Activated naive CD4-positive, alpha-beta T cell treated with anti-CD3 and anti-CD28 coated beads for 36 hours (primary cell): ENCODE data around the gene METTL27. TPM values are rescaled to one million over a fixed set of nuclear protein-coding genes. Genes with fewer than 3 reads are reported as not detected.

Experiments used
- CTCF ChIA-PET: fragments of 350-600 bp; sonication (Branson Sonifier 250); formaldehyde crosslinking; loops from one replicate; lab custom pipeline; 2021; ENCODE audit warnings: antibody characterized with exemption; lab: Charles Lee
- DNase-seq: peaks from one replicate; pipeline ENCODE4 v3.0.0-alpha.2; 2020
- H3K27ac Mint-ChIP-seq: one replicate; pipeline ENCODE4 v1.8.0; 2021; ENCODE audit warnings: mild to moderate bottlenecking, mixed read lengths
- H3K27me3 Mint-ChIP-seq: one replicate; pipeline ENCODE4 v1.8.0; 2021; ENCODE audit warnings: low read depth, mixed read lengths
- H3K36me3 Mint-ChIP-seq: one replicate; pipeline ENCODE4 v1.8.0; 2021; ENCODE audit warnings: low read depth, mixed read lengths
- H3K4me1 Mint-ChIP-seq: one replicate; pipeline ENCODE4 v1.8.0; 2021; ENCODE audit warnings: low read depth, mixed read lengths
- H3K4me3 Mint-ChIP-seq: one replicate; pipeline ENCODE4 v1.8.0; 2021; ENCODE audit warnings: mild to moderate bottlenecking, moderate library complexity, mixed read lengths
- H3K9me3 Mint-ChIP-seq: one replicate; pipeline ENCODE4 v1.8.0; 2021; ENCODE audit warnings: mixed read lengths
- intact Hi-C: fragments of 100-400 bp; cut with micrococcal nuclease; formaldehyde crosslinking; loops from one replicate; pipeline ENCODE4 v1.15.1; 2023
- total RNA-seq, 2 experiments: library from RNA; stranded (reverse); gene quantifications; one replicate each; pipeline ENCODE4 v1.2.3, GENCODE V29; 2021

METTL27 gene
- total RNA-seq, 2 experiments from 2014 or later: 1.7 to 2.2 TPM

DNA sequence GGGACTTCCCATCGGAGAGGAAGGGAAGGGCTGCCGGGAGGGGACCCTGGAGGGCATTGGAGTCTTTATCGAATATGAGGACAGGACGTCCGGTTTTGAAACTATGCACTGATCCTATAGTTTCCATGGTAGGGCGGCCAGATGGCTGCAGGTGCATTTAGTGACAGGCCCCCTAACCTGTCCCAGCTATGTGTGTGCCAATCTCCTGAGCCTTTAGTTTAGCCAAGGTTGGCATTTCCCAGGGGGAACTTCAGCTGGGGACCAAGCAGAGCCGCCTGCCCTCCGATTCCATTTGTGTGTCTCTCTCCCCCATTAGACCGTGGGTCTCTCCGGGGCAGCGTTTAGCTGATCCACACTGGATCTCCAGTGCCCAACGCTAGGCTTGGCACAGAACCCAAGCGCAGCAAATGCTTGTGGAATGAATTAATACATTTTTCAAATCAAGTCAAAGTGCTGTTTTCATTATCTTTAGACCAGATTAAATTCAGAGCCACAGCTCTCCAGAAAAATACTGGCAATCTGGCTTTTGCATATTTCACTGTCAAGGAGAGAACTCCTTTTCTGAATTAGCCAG lies 38.5 kb upstream of the METTL27 start:
- intact Hi-C loops: no loop called here
- CTCF ChIA-PET: no interaction called here
- no peak overlapping the region for H3K27ac Mint-ChIP-seq
- no peak overlapping the region for H3K4me3 Mint-ChIP-seq
- H3K9me3 Mint-ChIP-seq: no peaks in the 10 kb centered on the region
- H3K27me3 Mint-ChIP-seq: peaks cover 3% of the 10 kb centered on the region
- H3K36me3 Mint-ChIP-seq: no peaks in the 10 kb centered on the region
- DNase-seq: no peak
- no peaks in the 10 kb centered on the region for H3K4me1 Mint-ChIP-seq

DNA sequence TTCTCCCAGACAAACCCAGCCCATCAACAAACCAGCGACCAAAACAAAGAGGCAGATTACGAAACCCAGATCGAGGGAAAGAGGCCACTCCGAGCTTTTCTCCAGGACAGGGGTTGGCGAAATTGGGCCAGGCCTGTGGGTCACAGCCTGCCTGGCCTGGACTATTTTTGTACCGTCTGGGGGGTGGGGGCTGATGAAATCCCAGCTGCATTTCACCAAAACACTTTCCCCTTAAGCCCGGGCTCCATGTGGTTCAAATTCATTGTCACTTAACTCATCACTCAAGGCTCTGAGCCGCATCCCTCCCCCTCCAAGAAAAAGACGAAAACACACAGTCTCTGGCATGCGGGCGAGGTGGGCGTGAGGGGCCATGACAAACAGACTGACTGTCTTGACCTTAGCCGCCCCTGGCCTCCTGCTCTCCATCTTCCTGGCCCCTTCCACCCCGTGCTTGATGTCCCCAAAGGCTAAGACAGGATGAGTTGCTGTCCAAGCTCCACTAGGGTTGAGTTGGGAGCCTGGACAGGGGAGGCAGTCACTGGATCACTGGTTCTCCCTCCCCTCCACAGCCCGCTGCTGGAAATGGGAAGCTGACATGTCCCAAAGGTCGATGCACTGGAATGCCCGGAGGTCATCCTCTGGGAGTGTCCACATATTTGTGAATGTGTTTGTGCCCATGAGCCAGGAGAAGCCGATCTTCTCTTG lies 37.8 kb upstream of the METTL27 start:
- no peaks in the 10 kb centered on the region for H3K9me3 Mint-ChIP-seq
- no peaks in the 10 kb centered on the region for H3K36me3 Mint-ChIP-seq
- CTCF ChIA-PET: interaction anchor here (0.6 kb wide), 1 partner anchor 106 kb away, joined by 4 read pairs; no protein-coding TSS in a partner anchor
- H3K4me1 Mint-ChIP-seq: no peaks in the 10 kb centered on the region
- intact Hi-C loops: no loop called here
- no peak overlapping the region for H3K27ac Mint-ChIP-seq
- H3K4me3 Mint-ChIP-seq: no peak overlapping the region
- peaks cover 3% of the 10 kb centered on the region for H3K27me3 Mint-ChIP-seq
- DNase-seq: no peak

DNA sequence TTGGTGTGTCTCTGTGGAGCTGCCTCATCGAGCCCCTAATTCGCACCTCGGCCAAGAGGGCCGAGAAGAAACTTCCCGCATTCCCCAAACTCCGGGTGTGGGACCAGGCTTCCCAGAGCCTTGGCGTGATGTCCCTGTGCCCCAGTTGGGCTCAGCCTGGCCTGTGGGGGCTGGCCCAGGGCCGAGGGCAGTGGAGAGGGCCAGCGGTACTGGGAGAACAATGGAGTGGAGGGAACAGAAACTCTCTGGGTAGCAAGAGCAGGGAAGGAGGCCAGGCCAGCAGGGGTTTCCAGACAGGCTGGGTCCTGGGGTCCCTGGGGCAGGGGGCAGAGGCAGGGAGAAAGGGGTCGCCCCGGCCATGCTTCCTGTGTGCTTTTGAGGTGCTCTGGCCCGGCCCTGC lies 34.7 kb upstream of the METTL27 start:
- Mint-ChIP-seq H3K9me3 (no peaks in the 10 kb centered on the region), H3K36me3 (no peaks in the 10 kb centered on the region), H3K27ac (no peak overlapping the region), H3K4me3 (no peak overlapping the region), H3K27me3 (no peaks in the 10 kb centered on the region), H3K4me1 (no peaks in the 10 kb centered on the region)
- DNase-seq: no peak
- CTCF ChIA-PET: no interaction called here
- intact Hi-C loops: no loop called here

DNA sequence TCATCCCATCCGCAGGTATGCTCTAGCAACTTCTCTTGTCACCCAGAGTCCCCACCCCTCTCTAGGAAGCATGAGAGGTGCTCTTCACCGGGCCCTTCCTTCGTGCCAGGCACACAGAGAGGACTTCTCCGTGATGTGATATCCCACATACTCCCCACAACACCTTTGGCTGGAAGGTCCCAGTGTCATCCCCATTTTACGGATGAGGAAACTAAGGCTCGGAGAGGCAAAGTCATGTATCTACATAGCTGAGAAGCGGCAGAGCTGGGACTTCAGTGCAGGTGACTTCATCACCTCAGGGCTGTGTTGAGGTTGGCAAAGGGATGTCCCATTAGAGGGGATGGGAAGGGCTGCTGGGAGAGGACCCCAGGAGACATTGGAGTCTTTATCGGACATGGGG lies 34.0 kb upstream of the METTL27 start:
- DNase-seq: no peak
- Mint-ChIP-seq H3K4me3 (no peak overlapping the region), H3K4me1 (no peaks in the 10 kb centered on the region), H3K27me3 (no peaks in the 10 kb centered on the region), H3K36me3 (no peaks in the 10 kb centered on the region), H3K9me3 (no peaks in the 10 kb centered on the region), H3K27ac (no peak overlapping the region)
- CTCF ChIA-PET: no interaction called here
- intact Hi-C loops: no loop called here

DNA sequence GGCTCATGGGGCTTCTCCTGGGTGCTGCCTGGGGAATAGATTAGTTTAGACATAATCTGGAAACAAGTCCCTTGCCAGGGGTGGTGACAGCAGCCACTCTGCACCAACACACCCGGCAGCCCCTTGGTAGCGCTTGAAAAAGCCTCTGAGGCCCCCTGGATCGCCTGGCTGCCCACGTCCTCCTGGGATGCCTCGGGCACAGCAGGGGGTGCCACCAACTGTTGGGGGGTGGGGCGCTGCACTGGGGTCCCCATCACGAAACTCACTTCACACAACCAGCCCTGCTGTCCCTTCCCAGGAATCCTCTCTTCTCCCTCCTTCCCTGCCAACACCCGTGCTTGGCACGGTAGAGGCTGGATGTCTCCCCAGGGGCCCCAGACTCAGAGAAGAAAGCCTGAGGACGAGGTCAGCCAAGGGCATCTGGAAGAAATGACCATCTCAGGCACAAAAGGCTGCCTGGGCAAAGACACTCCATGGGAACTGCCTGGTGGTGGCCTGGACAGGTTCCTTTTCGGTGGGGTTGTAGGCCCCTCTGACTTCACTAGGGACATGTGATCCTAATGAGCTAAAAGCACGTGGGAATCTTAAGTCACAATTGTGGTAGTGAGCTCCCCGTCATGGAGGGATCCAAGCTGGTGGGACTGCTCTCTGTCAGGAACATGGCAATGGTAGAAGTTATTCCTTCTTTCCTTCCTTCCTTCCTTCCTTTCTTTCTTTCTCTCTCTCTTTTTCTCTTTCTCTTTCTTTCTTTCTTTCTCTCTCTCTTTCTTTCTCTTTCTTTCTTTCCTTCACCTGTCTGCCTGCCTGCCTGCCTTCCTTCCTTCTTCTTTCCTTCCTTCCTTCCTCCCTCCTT lies 30.0 kb upstream of the METTL27 start:
- H3K4me1 Mint-ChIP-seq: no peaks in the 10 kb centered on the region

DNA sequence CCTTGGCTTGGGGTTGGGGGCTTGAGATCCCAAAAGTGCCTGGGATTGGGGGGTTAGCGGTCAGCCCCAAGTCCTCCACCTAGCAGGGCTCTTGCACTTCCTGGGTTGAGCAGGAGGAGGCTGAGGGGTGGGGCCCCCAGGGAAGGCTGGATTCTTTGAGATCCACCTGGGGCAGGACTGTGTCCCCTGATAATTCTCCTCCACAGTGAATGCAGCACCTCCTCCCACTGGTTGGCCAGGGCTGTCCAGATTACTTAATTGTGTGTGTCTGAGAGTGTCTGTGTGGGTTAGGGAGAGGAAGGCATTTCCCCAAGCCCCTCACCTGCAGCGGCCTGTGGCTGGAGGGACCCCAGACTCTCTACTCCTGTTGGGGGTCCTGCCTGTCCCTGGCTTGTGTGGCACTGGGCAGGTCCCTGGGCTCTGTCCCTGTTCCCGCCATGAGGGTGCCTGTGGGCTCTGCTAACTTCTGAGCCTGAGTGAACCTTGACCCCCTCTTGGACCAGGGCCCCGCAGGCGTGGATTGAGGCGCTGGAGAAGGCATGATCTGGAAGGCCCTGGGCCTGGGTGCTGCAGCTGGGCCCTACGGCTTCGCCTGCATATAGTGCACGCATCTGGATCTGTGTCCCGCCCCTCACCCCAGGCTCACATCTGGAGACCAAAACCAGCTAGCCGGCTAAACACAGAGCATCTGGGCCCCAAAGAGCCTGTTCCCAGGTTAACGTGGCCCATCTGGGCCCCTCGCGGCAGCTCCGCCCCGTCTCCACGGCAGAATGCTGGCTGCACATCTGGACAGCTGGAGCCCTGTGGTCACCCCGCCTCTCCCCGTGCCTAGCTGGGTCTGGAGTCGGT lies 29.1 kb upstream of the METTL27 start:
- Mint-ChIP-seq H3K27me3 (no peaks in the 10 kb centered on the region), H3K9me3 (no peaks in the 10 kb centered on the region), H3K4me1 (no peaks in the 10 kb centered on the region), H3K4me3 (no peak overlapping the region), H3K27ac (no peak overlapping the region), H3K36me3 (no peaks in the 10 kb centered on the region)
- intact Hi-C loops: no loop called here
- DNase-seq: no peak
- CTCF ChIA-PET: no interaction called here

More for the DNA sequence above, 30.0 kb upstream of the METTL27 start:
- no peak for DNase-seq
- Mint-ChIP-seq H3K27ac (no peak overlapping the region), H3K9me3 (no peaks in the 10 kb centered on the region), H3K36me3 (no peaks in the 10 kb centered on the region), H3K4me3 (no peak overlapping the region), H3K27me3 (no peaks in the 10 kb centered on the region)
- CTCF ChIA-PET: no interaction called here
- intact Hi-C loops: no loop called here

DNA sequence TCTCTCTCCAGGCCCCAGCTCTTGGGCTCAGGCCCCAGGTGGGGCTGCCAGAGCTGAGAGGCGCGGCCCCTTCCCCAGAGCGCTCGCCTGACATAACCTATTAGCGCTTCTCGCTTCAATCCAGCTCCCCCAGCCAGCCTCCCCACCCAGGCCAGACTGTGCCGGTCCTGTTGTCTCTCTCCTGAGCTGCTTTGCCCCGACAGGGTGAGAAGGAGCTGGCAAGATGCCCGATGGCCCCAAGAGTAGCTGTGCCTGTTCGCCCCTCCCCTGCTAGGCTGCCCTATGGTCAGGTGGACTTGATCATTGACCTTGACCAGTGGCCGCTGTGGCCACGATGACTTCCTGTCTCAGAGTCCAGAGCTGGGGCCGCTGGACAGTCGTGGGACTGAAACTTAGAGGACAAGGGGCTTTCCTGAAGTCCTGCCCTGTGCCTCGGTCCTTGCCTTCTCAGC lies 27.8 kb upstream of the METTL27 start:
- Mint-ChIP-seq H3K9me3 (no peaks in the 10 kb centered on the region), H3K4me3 (no peak overlapping the region), H3K27ac (no peak overlapping the region), H3K36me3 (no peaks in the 10 kb centered on the region), H3K27me3 (no peaks in the 10 kb centered on the region), H3K4me1 (no peaks in the 10 kb centered on the region)
- CTCF ChIA-PET: interaction anchor here (1.6 kb wide), 1 partner anchor 15 kb away, joined by 4 read pairs; no protein-coding TSS in a partner anchor
- intact Hi-C loops: no loop called here
- no peak for DNase-seq

DNA sequence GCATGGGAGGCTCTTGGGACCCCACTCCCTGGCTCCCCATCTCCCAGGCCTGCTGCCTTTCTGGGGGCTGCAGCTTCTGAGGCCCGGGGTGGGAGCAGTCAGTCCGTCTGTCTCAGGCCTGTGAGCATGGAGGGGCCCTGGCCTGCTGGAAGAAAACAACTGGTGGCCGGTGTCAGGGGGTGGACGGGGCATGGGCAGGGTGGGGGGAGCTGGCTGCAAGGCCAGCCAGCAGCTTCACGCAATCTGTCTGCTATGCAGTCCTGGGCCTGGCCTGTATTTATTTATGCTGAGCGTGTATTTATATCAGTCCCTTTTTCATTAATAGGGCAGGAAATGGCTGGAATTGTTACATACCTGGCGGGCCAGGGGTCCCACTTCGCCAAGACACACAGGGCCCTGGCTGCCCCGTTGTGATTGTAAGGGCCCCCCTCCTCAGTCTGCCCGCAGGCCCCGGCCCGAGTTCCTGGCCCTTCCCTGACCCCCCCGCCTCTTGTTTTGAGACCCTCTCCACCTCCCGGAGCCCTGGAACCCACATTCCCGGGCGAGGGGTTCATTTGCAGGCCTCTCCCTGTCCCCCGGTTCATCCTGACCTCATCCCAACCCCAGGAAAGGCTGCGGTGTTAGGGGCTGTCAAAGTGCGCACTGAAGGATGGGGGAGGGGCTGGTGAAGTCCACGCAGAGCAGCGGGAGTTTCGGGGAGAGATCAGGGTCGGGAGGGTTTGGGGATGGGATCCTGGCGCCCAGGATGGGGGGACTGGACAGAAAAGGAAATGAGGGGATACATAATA lies 26.9 kb upstream of the METTL27 start:
- Mint-ChIP-seq H3K4me1 (no peaks in the 10 kb centered on the region), H3K9me3 (no peaks in the 10 kb centered on the region), H3K27ac (no peak overlapping the region), H3K4me3 (no peak overlapping the region), H3K36me3 (no peaks in the 10 kb centered on the region), H3K27me3 (no peaks in the 10 kb centered on the region)
- intact Hi-C loops: loop anchor here (10.0 kb wide), 1 partner anchor 526 kb away; no protein-coding TSS in a partner anchor
- no peak for DNase-seq
- CTCF ChIA-PET: interaction anchor here (1.6 kb wide), 1 partner anchor 14 kb away, joined by 4 read pairs; no protein-coding TSS in a partner anchor

DNA sequence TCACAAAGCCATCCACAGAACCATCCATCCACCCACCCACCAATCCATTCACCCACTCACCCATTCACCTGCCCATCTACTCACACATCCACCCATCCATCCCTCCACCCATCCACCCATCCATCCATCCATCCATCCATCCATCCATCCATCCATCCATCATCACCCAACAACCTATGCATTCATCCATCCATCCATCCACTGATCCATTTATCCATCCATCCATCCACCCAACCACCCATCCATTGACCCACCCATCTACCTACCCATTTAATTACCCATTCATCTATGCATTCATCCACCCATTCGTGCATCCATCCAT lies 24.1 kb upstream of the METTL27 start:
- Mint-ChIP-seq H3K36me3 (no peaks in the 10 kb centered on the region), H3K4me3 (no peak overlapping the region), H3K27ac (no peak overlapping the region), H3K4me1 (no peaks in the 10 kb centered on the region), H3K9me3 (no peaks in the 10 kb centered on the region), H3K27me3 (no peaks in the 10 kb centered on the region)
- DNase-seq: no peak
- intact Hi-C loops: loop anchor here (1.0 to 10.0 kb wide), 2 partner anchors 160 to 528 kb away; no protein-coding TSS in a partner anchor
- CTCF ChIA-PET: interaction anchor here (1.6 kb wide), 1 partner anchor 11 kb away, joined by 4 read pairs; no protein-coding TSS in a partner anchor

DNA sequence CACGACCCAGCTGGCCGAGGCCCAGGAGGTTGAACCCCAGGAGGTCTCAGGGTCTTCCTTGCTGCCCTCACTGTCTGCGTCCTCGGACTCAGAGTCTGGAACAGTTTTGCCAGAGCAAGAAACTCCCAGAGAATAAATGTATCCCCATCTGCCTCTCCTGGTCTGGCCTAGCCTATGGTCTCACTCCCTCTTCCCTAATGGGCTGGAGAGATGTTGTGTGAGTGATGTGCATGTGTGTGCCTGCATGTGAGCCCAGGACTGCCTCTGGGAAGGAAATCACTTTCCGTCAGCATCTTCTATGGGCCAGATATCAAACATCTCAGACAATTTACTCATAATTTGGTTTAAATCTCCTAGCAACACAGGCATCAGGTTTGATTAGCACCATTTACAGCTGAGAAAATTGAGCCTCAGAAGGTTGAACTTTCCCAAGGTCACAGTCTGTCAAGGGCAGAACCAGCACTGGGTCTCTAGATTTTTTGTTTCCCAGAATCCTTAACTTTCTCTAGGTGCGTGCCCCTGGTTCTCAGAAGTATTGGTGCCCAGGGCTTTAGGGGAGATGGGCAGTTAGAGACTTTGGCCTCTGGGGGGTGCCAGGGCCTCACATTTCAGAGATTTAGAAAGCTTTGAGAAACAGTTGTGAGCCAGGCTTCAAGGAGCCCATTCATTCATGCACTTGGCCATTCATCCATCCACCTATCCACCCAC lies 23.6 kb upstream of the METTL27 start:
- no peaks in the 10 kb centered on the region for H3K36me3 Mint-ChIP-seq
- no peak overlapping the region for H3K27ac Mint-ChIP-seq
- no peaks in the 10 kb centered on the region for H3K4me1 Mint-ChIP-seq
- no peaks in the 10 kb centered on the region for H3K9me3 Mint-ChIP-seq
- intact Hi-C loops: loop anchor here (1.0 to 10.0 kb wide), 2 partner anchors 160 to 529 kb away; no protein-coding TSS in a partner anchor
- peak; percentile 31 for DNase-seq
- CTCF ChIA-PET: interaction anchor here (0.8 to 1.6 kb wide), 2 partner anchors 11 to 161 kb away, joined by 3 to 4 read pairs; no protein-coding TSS in a partner anchor
- H3K4me3 Mint-ChIP-seq: no peak overlapping the region
- no peaks in the 10 kb centered on the region for H3K27me3 Mint-ChIP-seq
